GM18499 (cell line): Measurements from ENCODE around the gene THBS3.
"Not testable (repeated sequence)": the region's sequence is repeated elsewhere in the genome, so short reads cannot be mapped to it uniquely, and the experiment has no call there.

Experiments
- ATAC-seq: cut with Tn5 transposase; IDR thresholded peaks from one replicate; pipeline ENCODE4 v1.9.1; 2021; ENCODE audit warnings: moderate number of reproducible peaks; ENCODE audit not compliant: insufficient read depth, unreplicated experiment

Gene THBS3

GRCh38 chr1:155176544-155177071 lies 31.1 kb downstream of the THBS3 start:
- ATAC-seq, result no peak

- ATAC-seq, result no peak
These were observed 31.7 kb downstream of the THBS3 start for GRCh38 chr1:155175927-155176371.

GRCh38 chr1:155175281-155175926 lies 32.3 kb downstream of the THBS3 start:
- ATAC-seq, result no peak

- no peak for ATAC-seq
These were observed 33.1 kb downstream of the THBS3 start for GRCh38 chr1:155174324-155175280.

GRCh38 chr1:155173478-155174323 lies 34.0 kb downstream of the THBS3 start, which contains the start of gene TRIM46:
Gene TRIM46, plus strand, starts transcription at chr1:155173849. Its CDS starts 118 bp downstream, at chr1:155173967.
- no peak for ATAC-seq

GRCh38 chr1:155172732-155173477 lies 34.8 kb downstream of the THBS3 start, which contains the start of gene KRTCAP2:
Gene KRTCAP2, minus strand, starts transcription at chr1:155173304. Its CDS starts 80 bp downstream, at chr1:155173224.
- ATAC-seq, result peak; percentile 54

- no peak for ATAC-seq
These were observed 35.6 kb downstream of the THBS3 start for GRCh38 chr1:155171836-155172731.

GRCh38 chr1:155170806-155171205 lies 36.9 kb downstream of the THBS3 start:
- ATAC-seq, result no peak

GRCh38 chr1:155170101-155170785 lies 37.5 kb downstream of the THBS3 start:
- no peak for ATAC-seq

- no peak for ATAC-seq
These were observed 38.2 kb downstream of the THBS3 start for GRCh38 chr1:155169541-155169940.

- no peak for ATAC-seq
These were observed 39.1 kb downstream of the THBS3 start for GRCh38 chr1:155168456-155169210.

- not testable (repeated sequence) for ATAC-seq
These were observed 39.6 kb downstream of the THBS3 start for GRCh38 chr1:155168105-155168445.

- ATAC-seq, result no peak
These were observed 40.3 kb downstream of the THBS3 start for GRCh38 chr1:155167166-155168104.

- ATAC-seq, result no peak
These were observed 41.1 kb downstream of the THBS3 start for GRCh38 chr1:155166471-155167165.

- no peak for ATAC-seq
These were observed 41.6 kb downstream of the THBS3 start for GRCh38 chr1:155166051-155166470.
